GM19035 (cell line): Measurements from ENCODE around the gene RAP1A.
A peak's percentile ranks its signal among the peaks of the same experiment; 100 is the strongest.
"Not testable (repeated sequence)": the region's sequence is repeated elsewhere in the genome, so short reads cannot be mapped to it uniquely, and the experiment has no call there.

Source experiments
- ATAC-seq: cut with Tn5 transposase; IDR thresholded peaks from one replicate; pipeline ENCODE4 v1.9.1; 2021; ENCODE audit not compliant: unreplicated experiment

RAP1A gene

DNA sequence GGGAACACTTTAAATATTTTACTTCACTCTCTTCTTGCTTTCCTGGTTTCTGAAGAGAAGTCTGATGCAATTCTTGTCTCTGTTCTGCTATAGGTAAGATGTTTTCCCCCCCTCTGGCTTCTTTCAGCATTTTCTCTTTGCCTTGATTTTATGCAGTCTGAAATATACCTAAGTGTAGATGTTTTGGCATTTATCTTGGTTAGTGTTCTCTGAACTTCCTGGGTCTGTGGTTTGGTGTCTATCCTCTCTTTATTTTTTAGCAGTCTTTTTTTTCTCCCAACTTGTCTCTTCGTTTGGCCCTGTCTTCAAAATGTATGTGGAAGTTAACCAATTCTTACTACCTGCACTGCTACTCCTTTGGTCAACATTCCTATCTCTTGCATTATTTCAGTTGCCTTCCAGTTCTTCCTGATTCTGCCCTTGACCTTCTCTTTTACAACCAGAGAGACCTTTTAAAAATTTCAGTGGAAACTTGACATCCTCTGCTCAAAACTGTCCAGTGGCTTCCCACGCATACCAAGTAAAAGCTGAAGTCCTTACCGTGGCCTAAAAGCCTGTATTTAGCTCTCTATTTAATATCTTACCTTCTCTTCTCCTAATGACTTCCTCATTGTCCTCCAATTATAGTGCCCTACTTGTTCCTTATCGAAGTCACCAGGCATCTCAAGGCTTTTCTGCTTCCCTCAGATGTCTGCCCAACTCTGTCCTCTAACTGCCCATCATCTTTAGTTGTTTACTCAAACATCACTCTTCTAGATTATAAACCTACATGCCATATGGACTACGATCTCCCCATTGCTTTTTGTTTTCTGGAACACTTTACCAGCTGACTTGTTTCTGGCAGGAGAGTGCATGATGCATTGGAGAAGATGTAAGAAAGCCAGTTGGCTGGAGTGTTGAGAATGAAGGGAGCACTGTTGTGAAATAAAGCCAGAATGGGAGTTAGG is 40.9 kb downstream of the RAP1A start:
- ATAC-seq, result no peak

DNA sequence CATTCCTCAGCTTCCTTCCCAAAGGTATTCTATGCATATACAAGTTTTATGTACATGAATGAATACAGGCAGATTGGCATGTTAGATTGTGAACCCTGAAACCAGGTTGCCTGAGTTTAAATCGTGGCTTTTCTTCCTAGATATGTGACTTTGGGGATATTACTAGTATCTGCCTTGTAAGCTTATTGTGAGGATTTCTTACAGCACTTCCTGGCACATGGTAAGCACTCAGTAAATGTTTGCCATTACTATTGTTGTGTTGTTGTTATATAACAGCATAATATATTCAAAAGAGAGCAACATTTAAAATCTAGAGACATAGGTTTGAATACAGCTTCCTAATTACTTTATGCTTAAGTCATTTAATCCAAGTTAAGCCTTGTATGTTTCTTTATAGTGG is 45.1 kb downstream of the RAP1A start:
- no peak for ATAC-seq

- ATAC-seq, result no peak
These were observed 45.9 kb downstream of the RAP1A start for GRCh38 chr1:111665497-111665896.

DNA sequence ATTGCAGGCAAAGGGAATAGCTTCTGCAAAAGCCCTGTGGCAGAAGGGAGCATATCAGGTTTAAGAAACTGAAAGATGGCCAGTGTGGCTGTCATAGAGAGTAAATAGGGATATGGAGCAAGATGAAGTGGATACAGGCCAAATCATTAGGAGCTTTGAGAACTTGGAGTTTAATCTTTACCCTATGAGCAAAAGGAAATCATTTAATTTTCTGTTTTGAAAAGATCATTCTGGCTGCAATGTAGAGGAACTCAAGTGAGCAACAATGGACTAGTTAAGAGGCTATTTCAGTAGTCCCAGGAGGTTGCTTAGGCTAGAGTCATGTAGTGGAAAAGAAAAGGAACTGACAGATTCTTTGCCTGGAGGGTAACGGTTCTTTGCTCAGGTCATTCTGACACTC is 47.2 kb downstream of the RAP1A start:
- ATAC-seq, result no peak

DNA sequence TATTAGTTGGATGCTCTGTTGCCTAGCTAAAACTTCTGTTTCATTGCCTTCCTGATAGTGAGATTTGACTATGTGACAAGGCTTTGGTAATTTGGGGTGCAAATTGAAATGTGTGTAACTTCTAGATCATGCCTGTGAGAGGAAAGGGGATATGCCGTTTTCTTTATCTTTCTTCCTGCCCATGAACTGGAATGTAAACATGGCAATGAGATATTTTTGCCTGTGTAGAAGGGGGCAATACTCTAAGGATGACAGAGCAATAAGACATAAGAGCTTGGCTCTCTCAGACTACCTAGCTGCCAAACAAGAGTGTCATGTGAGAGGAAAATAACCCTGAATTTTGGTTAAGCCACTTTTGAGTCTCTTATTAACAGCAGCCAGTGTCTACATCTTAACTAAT is 49.7 kb downstream of the RAP1A start:
- ATAC-seq, result no peak

GRCh38 chr1:111671852-111672251 is 52.3 kb downstream of the RAP1A start:
- ATAC-seq, result no peak

DNA sequence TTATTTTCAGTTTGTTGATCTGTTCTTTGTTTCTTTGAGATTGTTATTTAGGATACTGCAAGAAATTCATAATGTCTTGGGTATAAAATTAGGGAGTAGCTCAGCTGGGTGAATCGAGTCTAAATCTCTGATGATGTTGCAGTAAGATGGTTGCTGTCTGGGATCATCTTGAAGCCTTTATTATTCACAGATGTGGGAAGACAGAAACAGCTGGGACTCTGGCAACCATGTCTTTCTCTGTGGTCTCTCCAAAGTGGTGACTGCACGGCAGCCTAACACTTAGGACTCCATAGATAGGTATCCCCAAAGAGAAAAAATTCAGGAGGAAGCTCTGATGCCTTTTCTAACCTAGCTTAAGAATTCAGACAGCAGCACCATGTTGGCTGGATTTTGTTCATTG is 52.7 kb downstream of the RAP1A start:
- ATAC-seq, result no peak

- no peak for ATAC-seq
These were observed 58.0 kb downstream of the RAP1A start for GRCh38 chr1:111677604-111678003.

GRCh38 chr1:111679541-111679940 is 60.0 kb downstream of the RAP1A start:
- no peak for ATAC-seq

GRCh38 chr1:111680212-111680800 is 60.7 kb downstream of the RAP1A start:
- ATAC-seq, result not testable (repeated sequence)

- ATAC-seq, result not testable (repeated sequence)
These were observed 65.9 kb downstream of the RAP1A start for GRCh38 chr1:111685293-111686153.

DNA sequence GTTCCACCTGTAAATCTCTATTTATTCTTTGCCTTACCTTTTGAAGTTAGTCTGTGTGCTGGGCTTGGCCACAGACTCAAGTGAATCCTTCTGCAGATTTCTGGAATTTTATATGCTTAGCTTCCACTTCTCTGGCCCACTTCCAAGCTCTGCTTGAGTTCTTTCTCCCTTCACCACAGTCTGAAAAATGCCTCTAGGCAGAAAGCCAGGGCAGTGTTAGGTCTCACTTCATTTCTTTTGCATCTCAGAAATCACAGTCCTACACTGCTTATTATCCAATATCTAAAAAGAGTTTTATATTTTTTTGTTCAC is 70.7 kb downstream of the RAP1A start:
- no peak for ATAC-seq

GRCh38 chr1:111691886-111692285 is 72.3 kb downstream of the RAP1A start:
- ATAC-seq, result no peak

- no peak for ATAC-seq
These were observed 76.2 kb downstream of the RAP1A start for GRCh38 chr1:111695801-111696200.

GRCh38 chr1:111696330-111696729 is 76.7 kb downstream of the RAP1A start:
- peak; percentile 50 for ATAC-seq

DNA sequence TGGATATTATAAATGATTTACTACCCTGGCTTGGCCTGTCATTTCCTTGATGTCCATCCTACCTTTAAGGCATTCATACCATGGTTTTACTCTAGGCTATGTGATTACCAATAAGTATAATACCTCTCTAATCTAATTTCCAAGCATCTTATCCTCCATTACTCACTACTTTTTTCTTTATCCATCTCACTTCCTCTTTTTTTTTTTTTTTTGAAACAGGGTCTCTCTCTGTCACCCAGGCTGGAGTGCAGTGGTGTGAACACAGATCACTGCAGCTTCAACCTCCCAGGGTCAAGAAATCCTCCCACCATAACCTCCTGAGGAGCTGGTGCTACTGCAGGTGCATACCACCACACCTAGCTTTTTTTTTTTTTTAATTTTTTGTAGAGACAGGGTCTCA is 79.7 kb downstream of the RAP1A start:
- no peak for ATAC-seq

- ATAC-seq, result no peak
These were observed 83.0 kb downstream of the RAP1A start for GRCh38 chr1:111702504-111703050.

- no peak for ATAC-seq
These were observed 84.7 kb downstream of the RAP1A start for GRCh38 chr1:111704240-111704639.

DNA sequence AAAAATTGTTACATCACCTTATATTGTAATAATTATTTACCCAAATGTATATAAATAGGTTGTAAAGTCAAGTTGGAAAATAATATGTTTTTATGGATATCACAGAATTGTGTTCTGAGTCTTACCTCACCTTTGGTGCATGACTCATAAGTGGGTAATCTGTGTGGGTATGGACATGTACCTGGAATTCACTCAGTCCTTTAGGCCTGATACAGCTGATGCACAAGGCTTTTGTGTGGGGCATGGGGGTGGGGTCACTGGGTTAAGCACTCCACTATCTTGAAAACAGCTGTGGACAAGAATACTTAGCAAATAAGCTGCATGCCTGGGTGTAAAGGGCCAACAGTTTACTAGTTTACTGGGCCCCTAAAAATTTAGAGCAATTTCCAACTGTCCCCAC is 85.2 kb downstream of the RAP1A start:
- ATAC-seq, result no peak

- ATAC-seq, result no peak
These were observed 86.3 kb downstream of the RAP1A start for GRCh38 chr1:111705841-111706240.

DNA sequence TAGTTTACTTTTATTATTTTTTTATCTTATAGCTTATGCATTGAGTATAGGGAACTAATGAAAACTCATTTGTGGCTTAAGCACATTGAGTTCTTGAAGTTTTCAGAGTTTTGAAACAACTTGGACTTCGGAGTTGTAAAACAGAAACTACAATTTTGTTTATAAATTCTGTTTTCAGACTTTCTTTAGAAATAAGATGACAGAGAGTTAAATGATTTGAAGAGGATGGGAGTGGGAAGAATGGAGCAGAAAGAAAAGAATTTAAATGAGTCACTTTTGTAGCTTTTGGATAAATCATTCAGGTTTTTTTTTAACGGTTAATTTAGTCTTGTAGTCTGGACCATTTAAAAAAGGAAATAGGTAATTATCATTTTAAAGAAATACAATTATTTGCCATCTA is 87.3 kb downstream of the RAP1A start:
- no peak for ATAC-seq
